Activated CD4-positive, alpha-beta T cell treated with anti-CD3 and anti-CD28 coated beads, Interleukin-2, amount 10 ng/mL, durations not matched to agents 24 days and 14 days (primary cell): ENCODE data around the gene ADORA2A. TPM values are rescaled to one million over a fixed set of nuclear protein-coding genes. Genes with fewer than 3 reads are reported as not detected.
A peak's percentile ranks its signal among the peaks of the same experiment; 100 is the strongest.

ENCODE experiments used
- DNase-seq: peaks from one replicate; pipeline ENCODE4 v3.0.0; 2022
- H3K27ac Mint-ChIP-seq: one replicate; pipeline ENCODE4 v1.8.0; 2022; ENCODE audit warnings: mild to moderate bottlenecking, mixed read lengths
- H3K27me3 Mint-ChIP-seq: one replicate; pipeline ENCODE4 v1.8.0; 2022; ENCODE audit warnings: mixed read lengths
- H3K36me3 Mint-ChIP-seq: one replicate; pipeline ENCODE4 v1.8.0; 2022; ENCODE audit warnings: low read depth, mild to moderate bottlenecking, mixed read lengths
- H3K4me1 Mint-ChIP-seq: one replicate; pipeline ENCODE4 v1.8.0; 2021; ENCODE audit warnings: mixed read lengths
- H3K4me3 Mint-ChIP-seq: one replicate; pipeline ENCODE4 v1.8.0; 2022; ENCODE audit warnings: mild to moderate bottlenecking, moderate library complexity, mixed read lengths
- H3K9me3 Mint-ChIP-seq: one replicate; pipeline ENCODE4 v1.8.0; 2021; ENCODE audit warnings: mixed read lengths
- intact Hi-C: fragments of 100-400 bp; cut with micrococcal nuclease; formaldehyde crosslinking; loops from one replicate; pipeline ENCODE4 v1.15.1; 2023
- total RNA-seq: library from RNA; stranded (reverse); gene quantifications from 2 replicates; pipeline ENCODE4 v1.2.3, GENCODE V29; 2022

The ADORA2A gene
- total RNA-seq, 1 donor from 2014 or later: 36.2 TPM

- peaks cover 4% of the 10 kb centered on the region for H3K27me3 Mint-ChIP-seq
- intact Hi-C loops: no loop called here
- no peak overlapping the region for H3K27ac Mint-ChIP-seq
These were observed 8.5 kb upstream of the ADORA2A start for GRCh38 chr22:24418786-24419474.

GRCh38 chr22:24419475-24419850 is 7.9 kb upstream of the ADORA2A start:
- H3K36me3 Mint-ChIP-seq: no peaks in the 10 kb centered on the region
- peaks cover 5% of the 10 kb centered on the region for H3K4me1 Mint-ChIP-seq
- intact Hi-C loops: no loop called here
- no peak overlapping the region for H3K4me3 Mint-ChIP-seq
- no peak for DNase-seq
- H3K27ac Mint-ChIP-seq: no peak overlapping the region
- H3K27me3 Mint-ChIP-seq: peaks cover 4% of the 10 kb centered on the region
- H3K9me3 Mint-ChIP-seq: no peaks in the 10 kb centered on the region

More at GRCh38 chr22:24418786-24419474, 8.5 kb upstream of the ADORA2A start:
- no peak for DNase-seq
- Mint-ChIP-seq H3K4me3 (no peak overlapping the region), H3K4me1 (peaks cover 5% of the 10 kb centered on the region), H3K36me3 (peaks cover under 1% of the 10 kb centered on the region), H3K9me3 (no peaks in the 10 kb centered on the region)

DNA sequence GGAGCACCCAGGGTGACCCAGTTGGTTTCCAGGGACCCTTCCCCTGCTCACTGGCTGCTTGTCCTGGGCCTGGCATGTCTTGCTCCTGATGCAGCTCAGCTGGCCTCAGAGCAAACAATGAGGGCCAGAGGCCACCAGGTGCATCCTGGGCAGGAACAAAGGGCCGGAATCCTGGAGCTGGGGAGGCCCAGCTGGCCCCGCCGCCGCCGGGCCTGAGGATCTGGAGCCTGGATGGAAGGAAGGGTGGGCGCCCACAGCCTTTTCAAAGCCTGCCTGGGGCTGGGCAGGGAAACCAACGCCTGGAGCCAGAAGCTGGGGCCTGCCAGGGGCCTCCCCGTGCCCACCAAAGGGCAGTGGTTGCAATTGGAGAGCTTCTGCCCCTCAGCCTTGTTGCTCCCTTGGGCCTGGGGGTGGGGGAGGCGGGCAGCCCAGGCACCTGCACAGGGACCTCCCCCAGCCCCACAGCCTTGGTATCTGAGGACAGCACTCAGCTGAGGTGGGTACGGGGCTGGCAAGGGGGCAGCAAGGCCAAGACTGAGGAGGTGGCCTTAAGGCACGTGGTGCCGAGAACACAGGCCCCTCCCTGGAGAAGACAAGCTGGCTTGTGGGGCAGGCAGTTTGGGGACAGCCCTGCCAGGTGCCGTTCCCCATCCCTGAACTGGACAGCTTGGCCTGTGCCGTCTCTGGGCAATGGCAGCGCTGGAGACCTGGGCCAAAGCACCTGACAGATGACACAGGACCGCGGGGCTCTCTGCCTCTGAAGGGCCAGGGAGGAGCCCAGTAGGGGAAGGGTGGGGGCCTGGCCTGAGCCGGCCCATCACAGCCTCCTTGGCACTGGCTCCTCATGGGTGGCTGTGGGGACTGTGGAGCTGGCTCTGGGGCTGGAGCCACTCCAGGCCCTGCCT is 7.1 kb upstream of the ADORA2A start:
- Mint-ChIP-seq H3K4me3 (no peak overlapping the region), H3K27me3 (peaks cover 4% of the 10 kb centered on the region), H3K9me3 (no peaks in the 10 kb centered on the region), H3K4me1 (peaks cover 5% of the 10 kb centered on the region), H3K27ac (no peak overlapping the region), H3K36me3 (no peaks in the 10 kb centered on the region)
- intact Hi-C loops: loop anchor here (2.0 kb wide), 1 partner anchor 82 kb away; no protein-coding TSS in a partner anchor
- DNase-seq: no peak

GRCh38 chr22:24420977-24421343 is 6.4 kb upstream of the ADORA2A start:
- Mint-ChIP-seq H3K27ac (no peak overlapping the region), H3K4me1 (peaks cover 12% of the 10 kb centered on the region), H3K4me3 (no peak overlapping the region)

GRCh38 chr22:24421428-24421931 is 5.9 kb upstream of the ADORA2A start:
- Mint-ChIP-seq H3K9me3 (no peaks in the 10 kb centered on the region), H3K36me3 (peaks cover 8% of the 10 kb centered on the region), H3K4me3 (no peak overlapping the region), H3K4me1 (peaks cover 17% of the 10 kb centered on the region), H3K27me3 (peaks cover 4% of the 10 kb centered on the region), H3K27ac (no peak overlapping the region)
- intact Hi-C loops: loop anchor here (2.0 kb wide), 1 partner anchor 81 kb away; no protein-coding TSS in a partner anchor
- DNase-seq: peak; percentile 76

More at GRCh38 chr22:24420977-24421343, 6.4 kb upstream of the ADORA2A start:
- intact Hi-C loops: loop anchor here (2.0 kb wide), 1 partner anchor 82 kb away; no protein-coding TSS in a partner anchor
- peaks cover 4% of the 10 kb centered on the region for H3K36me3 Mint-ChIP-seq
- peaks cover 4% of the 10 kb centered on the region for H3K27me3 Mint-ChIP-seq
- DNase-seq: no peak
- no peaks in the 10 kb centered on the region for H3K9me3 Mint-ChIP-seq

DNA sequence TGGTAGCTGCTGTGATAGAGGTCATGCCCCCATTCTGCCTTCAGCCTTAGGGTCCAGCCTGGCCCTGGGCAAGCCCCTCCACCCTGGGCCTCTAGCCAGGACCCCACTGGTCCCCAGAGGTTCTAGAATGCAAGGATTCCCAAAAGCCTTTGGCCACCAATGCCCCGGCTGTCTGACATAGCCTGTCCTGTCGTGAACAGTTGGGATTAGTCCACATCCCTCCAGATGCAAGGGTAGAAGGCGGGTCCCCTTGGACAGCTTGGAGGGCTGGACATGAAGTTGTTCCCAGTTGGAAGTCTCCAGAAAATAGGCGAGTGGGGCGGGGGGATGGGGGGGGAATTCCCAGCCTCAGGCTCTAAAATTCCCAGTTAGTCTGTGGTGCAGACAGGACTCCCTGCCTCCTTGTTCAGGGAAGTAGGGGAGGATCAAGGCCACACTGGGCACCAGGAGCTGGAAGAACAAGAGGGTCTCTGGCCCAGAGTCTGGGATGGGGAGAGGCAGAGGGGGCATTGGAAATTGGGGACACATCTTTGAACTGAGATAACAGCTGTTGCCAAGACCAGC is 5.2 kb upstream of the ADORA2A start:
- peaks cover 8% of the 10 kb centered on the region for H3K36me3 Mint-ChIP-seq

DNA sequence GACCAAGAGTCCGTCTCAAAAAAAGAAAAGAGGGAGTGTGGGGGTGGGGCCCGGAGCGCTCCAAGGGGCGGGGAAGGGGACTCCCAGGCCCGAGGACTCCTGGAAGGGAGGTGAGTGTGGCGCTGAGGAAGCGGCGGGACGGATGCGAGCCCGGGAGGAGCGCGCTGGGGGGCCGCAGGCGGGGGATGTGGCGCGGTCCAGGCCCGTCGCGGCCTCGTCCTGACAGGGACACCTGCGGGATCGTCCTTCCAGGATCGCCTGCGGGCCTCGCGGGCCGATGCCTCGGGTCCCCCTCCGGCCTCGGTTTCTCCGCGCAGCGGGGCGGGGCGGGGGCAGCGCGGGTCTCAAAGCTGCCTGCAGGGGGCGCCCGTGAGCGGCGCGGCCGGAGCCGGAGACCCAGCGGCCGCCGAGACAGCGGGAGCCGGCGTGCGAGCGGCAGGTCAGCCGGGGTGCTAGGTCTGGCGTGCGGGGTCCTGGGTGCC is 3.8 kb upstream of the ADORA2A start:
- peak overlapping the region; percentile 48 for H3K27ac Mint-ChIP-seq
- H3K27me3 Mint-ChIP-seq: peaks cover 4% of the 10 kb centered on the region
- peak; percentile 93 for DNase-seq
- H3K4me3 Mint-ChIP-seq: peak overlapping the region; percentile 82
- peaks cover 9% of the 10 kb centered on the region for H3K36me3 Mint-ChIP-seq
- intact Hi-C loops: no loop called here
- H3K9me3 Mint-ChIP-seq: no peaks in the 10 kb centered on the region
- peaks cover 33% of the 10 kb centered on the region for H3K4me1 Mint-ChIP-seq

More for the DNA sequence above, 5.2 kb upstream of the ADORA2A start:
- no peaks in the 10 kb centered on the region for H3K9me3 Mint-ChIP-seq
- DNase-seq: no peak
- H3K27me3 Mint-ChIP-seq: peaks cover 4% of the 10 kb centered on the region
- peak overlapping the region; percentile 72 for H3K4me3 Mint-ChIP-seq
- intact Hi-C loops: no loop called here
- peak overlapping the region; percentile 32 for H3K27ac Mint-ChIP-seq
- peaks cover 23% of the 10 kb centered on the region for H3K4me1 Mint-ChIP-seq

DNA sequence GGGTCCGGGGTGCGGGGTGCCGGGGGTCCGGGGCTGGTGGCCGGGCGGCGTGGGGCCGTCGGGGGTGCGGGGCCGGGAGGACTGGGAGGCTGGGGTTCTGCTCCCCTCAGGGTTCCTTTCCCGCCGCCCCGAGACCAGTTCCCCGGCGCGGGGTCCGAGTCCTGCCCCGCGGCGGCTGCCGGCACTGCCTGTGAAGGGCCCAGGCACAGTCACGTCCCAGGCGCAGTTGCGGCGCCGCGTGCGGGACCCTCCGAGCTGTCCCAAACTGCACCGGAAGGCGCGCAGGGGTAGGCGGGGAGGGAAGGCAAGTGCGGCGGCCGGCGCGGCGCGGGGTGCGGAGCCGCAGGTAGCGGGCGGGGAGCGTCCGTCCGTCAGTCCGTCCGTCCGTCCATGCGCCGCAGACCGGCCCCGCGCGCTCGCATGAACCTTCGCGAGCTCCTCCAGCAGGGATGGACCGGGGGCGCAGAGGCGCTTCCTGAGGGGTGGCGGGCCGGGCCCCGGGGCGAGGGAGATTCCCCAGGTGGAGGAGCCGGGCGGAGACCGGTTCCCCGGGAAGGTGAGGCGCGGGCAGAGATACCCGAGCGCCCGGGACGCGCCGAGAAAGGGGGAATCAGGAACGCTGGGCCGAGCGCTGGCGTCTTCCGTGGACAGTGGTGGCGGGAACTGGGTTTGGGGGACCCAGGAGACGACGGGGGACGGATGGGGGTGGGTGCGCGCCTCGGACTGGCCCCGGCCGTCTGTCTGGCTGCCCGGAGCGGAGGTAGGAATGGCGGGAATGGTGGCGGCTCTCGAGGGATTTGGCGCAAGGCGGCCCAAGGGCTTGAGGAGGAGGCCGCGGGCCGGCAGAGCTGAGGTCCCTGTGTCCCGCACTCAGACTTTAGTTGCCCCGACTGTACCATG is 3.1 kb upstream of the ADORA2A start:
- peaks cover 9% of the 10 kb centered on the region for H3K36me3 Mint-ChIP-seq
- peak overlapping the region; percentile 51 for H3K27ac Mint-ChIP-seq
- H3K27me3 Mint-ChIP-seq: peaks cover 4% of the 10 kb centered on the region
- intact Hi-C loops: loop anchor here (1.0 kb wide), 2 partner anchors 99 to 101 kb away; no protein-coding TSS in a partner anchor
- H3K4me3 Mint-ChIP-seq: peak overlapping the region; percentile 82
- H3K4me1 Mint-ChIP-seq: peaks cover 40% of the 10 kb centered on the region
- DNase-seq: peak; percentile 85
- no peaks in the 10 kb centered on the region for H3K9me3 Mint-ChIP-seq

- intact Hi-C loops: loop anchor here (1.0 to 5.0 kb wide), 4 partner anchors 9 to 153 kb away; partner anchors contain the start of gene SPECC1L
- H3K9me3 Mint-ChIP-seq: no peaks in the 10 kb centered on the region
- H3K27ac Mint-ChIP-seq: peak overlapping the region; percentile 72
- peak overlapping the region; percentile 86 for H3K4me3 Mint-ChIP-seq
- DNase-seq: no peak
- peaks cover 45% of the 10 kb centered on the region for H3K4me1 Mint-ChIP-seq
- peaks cover 9% of the 10 kb centered on the region for H3K36me3 Mint-ChIP-seq
- H3K27me3 Mint-ChIP-seq: peaks cover 4% of the 10 kb centered on the region
These were observed 2.3 kb upstream of the ADORA2A start for GRCh38 chr22:24424901-24425775.

DNA sequence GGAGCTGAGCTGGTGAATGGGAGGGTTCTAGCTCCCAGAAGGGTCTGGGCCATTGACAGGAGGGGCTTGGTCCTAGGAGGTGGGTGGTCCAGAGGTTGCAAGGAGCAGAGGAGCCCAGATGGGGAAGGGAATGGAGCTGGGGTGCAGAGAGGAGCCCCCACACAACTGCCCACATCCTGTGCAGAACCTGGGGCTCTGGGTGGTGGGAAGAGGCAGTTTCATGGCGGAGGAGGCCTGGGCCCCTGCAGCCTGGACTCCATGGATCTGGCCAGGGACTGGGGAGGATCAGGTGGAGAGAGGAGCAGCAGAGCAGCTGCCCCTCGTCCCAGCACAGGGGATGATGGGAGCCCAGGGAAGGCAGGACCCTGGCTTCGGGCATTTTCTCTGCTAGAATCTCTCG is 963 bp upstream of the ADORA2A start:
- H3K4me1 Mint-ChIP-seq: peaks cover 48% of the 10 kb centered on the region
- peak overlapping the region; percentile 83 for H3K27ac Mint-ChIP-seq
- H3K4me3 Mint-ChIP-seq: peak overlapping the region; percentile 86
- no peak for DNase-seq
- H3K27me3 Mint-ChIP-seq: peaks cover 4% of the 10 kb centered on the region
- H3K36me3 Mint-ChIP-seq: peaks cover 9% of the 10 kb centered on the region
- intact Hi-C loops: loop anchor here (2.0 to 5.0 kb wide), 2 partner anchors 60 to 154 kb away; partner anchors contain the start of gene SPECC1L
- no peaks in the 10 kb centered on the region for H3K9me3 Mint-ChIP-seq

- H3K9me3 Mint-ChIP-seq: no peaks in the 10 kb centered on the region
- H3K27me3 Mint-ChIP-seq: peaks cover 4% of the 10 kb centered on the region
- peak overlapping the region; percentile 86 for H3K4me3 Mint-ChIP-seq
- H3K36me3 Mint-ChIP-seq: peaks cover 9% of the 10 kb centered on the region
- peaks cover 53% of the 10 kb centered on the region for H3K4me1 Mint-ChIP-seq
- DNase-seq: no peak
- intact Hi-C loops: loop anchor here (2.0 to 5.0 kb wide), 2 partner anchors 60 to 155 kb away; partner anchors contain the start of gene SPECC1L
- peak overlapping the region; percentile 90 for H3K27ac Mint-ChIP-seq
These were observed 424 bp upstream of the ADORA2A start for GRCh38 chr22:24426851-24427499.
